ENCODE measurements around the gene CAMKK2.
"Not testable (repeated sequence)": the region's sequence is repeated elsewhere in the genome, so short reads cannot be mapped to it uniquely, and the experiment has no call there.

The CAMKK2 gene

DNA sequence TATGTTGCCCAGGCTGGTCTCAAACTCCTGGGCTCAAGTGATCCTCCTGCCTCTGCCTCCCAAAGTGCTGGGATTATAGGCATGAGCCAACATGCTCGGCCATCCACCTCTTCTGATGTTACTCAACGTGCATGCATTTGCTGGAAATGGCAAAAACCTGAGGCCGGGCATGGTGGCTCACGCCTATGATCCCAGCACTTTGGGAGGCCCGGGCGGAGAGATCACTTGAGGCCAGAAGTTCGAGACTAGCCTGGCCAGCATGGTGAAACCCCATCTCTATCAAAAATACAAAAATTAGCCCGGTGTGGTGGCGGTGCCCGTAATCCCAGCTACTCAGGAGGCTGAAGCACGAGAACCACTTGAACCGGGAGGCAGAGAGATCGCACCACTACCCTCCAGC is 1.9 kb upstream of the CAMKK2 start:
- DNase-seq (ENCODE audit: low read depth in 2 of 2): not testable (repeated sequence)

GRCh38 chr12:121297435-121297991 is 1.0 kb upstream of the CAMKK2 start:
- no peak for DNase-seq (ENCODE audit: low read depth in 2 of 2)

- DNase-seq (ENCODE audit: low read depth in 2 of 2): no peak
Observed at GRCh38 chr12:121295746-121296617, 527 bp downstream of the CAMKK2 start.

DNA sequence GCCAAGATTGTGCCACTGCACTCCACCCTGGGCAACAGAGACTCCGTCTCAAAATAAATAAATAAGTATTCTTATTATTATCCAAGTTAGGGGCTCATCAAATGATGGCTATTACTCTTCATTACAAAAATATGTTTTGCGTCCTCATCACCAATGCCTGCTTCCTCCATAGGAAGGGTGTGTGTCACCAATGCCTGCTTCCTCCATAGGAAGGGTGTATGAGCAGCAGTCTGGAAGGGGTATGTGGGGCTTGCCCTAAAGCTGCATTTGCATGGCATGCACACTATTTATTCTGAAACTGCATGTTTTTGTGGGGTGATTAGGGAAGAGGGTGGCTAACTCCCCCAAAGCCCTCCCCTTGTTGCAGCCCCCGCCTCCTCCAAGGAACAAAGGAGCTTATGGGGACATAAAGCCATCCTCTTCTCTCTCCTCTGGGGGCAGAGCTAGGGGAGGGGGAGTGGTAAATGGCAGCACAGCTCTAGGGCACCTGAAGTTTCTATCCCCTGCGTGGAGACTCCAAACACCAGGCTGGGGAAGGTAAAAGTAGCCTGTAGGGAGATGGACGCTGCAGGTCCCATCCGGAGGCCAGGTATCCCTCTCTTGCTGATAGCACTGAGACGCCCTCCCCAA is 1.3 kb downstream of the CAMKK2 start:
- no peak for DNase-seq (ENCODE audit: low read depth in 2 of 2)

- no peak for DNase-seq (ENCODE audit: low read depth in 2 of 2)
Observed at GRCh38 chr12:121294151-121294889, 2.2 kb downstream of the CAMKK2 start.

- no peak for DNase-seq (ENCODE audit: low read depth in 2 of 2)
Observed at GRCh38 chr12:121293603-121294002, 2.9 kb downstream of the CAMKK2 start.

DNA sequence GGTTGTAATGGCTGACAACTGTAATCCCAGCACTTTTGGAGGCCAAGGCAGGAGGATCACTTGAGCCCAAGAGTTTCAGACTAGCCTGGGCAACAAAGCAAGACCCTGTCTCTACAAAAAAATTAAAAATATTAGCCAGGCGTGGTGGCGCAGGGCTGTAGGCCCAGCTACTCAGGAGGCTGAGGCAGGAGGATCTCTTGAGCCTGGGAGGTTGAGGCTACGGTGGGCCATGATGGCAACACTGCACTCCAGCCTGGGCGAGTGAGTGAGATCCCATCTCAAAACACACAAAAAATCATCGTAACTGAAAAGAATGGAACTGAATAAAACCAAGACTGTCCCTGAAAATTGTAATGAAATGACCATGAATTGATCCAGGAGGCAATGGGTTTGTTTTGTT is 6.1 kb downstream of the CAMKK2 start:
- no peak for DNase-seq (ENCODE audit: low read depth in 2 of 2)

- no peak for DNase-seq (ENCODE audit: low read depth in 2 of 2)
Observed at GRCh38 chr12:121289962-121290361, 6.5 kb downstream of the CAMKK2 start.

GRCh38 chr12:121288986-121289385 is 7.5 kb downstream of the CAMKK2 start:
- no peak for DNase-seq (ENCODE audit: low read depth in 2 of 2)

GRCh38 chr12:121288158-121288845 is 8.2 kb downstream of the CAMKK2 start:
- no peak for DNase-seq (ENCODE audit: low read depth in 2 of 2)

- DNase-seq (ENCODE audit: low read depth in 2 of 2): no peak
Observed at GRCh38 chr12:121287267-121287954, 9.1 kb downstream of the CAMKK2 start.

GRCh38 chr12:121285856-121286255 is 10.7 kb downstream of the CAMKK2 start:
- DNase-seq (ENCODE audit: low read depth in 2 of 2): no peak

DNA sequence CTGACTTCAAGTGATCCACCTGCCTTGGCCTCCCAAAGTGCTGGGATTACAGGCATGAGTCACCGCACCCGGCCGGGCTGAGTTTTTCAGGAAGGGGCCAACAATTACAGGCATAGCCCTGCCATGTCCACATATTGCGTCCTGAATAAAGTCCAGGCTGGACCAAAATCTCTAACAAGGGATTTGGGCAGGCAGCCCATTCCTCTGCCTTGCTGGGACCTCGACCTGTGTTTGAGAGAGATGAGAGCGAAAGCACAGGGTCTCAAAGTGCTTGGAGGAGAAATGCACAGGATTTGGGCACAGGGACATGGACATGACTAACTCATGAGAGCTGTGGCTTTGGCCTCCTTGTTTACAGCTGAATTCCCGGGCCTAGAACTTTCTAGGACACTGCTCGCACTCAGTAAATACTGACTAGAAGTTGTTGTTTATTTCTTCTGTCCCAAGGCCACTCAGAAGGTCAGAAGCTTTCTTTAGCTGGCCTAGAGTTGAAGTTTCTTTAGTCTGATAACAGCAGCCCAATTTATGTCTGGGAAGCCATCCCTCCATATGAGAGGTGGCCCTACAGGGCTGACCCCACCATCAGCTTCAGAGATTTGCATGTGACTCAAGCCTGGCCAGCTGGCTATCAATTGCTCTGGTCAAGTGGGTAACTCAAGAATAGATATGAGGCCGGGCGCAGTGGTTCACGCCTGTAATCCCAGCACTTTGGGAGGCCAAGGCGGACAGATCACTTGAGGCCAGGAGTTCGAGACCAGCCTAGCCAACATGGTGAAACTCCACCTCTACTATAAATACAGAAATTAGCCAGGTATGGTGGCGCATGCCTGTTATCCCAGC is 11.7 kb downstream of the CAMKK2 start:
- no peak for DNase-seq (ENCODE audit: low read depth in 2 of 2)

DNA sequence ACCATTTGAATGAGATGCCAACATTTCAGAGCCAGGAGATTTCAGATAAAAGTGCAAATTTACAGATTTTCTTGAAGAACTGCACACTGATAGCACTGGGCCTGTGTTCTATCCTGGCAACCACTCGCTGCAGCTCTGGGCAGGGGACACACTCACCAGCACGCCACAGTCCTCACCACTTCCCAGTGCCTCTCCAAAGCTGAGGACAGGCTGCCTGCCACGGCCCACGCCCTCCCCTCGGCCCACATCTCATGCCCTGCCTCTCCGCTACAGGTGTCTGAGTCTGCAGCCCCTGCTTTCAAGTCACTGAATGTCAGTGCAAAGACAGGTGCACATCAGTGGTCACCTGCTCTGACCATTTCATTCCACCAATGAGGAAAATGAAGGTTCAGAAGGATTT is 12.7 kb downstream of the CAMKK2 start:
- no peak for DNase-seq (ENCODE audit: low read depth in 2 of 2)

- DNase-seq (ENCODE audit: low read depth in 2 of 2): no peak
Observed at GRCh38 chr12:121283388-121283787, 13.1 kb downstream of the CAMKK2 start.

DNA sequence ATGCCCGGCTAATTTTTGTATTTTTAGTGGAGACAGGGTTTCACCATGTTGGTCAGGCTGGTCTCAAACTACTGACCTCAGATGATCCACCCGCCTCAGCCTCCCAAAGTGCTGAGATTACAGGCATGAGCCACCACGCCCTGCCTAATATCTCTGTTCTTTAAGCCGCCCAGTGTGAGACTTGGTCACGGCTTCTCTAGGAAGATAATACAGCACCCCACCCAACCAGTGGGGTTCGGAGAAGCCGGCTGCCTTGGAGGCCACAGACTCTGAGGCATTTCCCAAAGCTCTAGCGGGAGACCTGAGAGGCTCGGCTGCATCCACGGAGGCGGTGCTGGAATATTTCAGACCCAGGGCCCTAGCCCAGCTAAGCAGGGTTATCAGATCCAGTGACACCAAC is 13.6 kb downstream of the CAMKK2 start:
- not testable (repeated sequence) for DNase-seq (ENCODE audit: low read depth in 2 of 2)

DNA sequence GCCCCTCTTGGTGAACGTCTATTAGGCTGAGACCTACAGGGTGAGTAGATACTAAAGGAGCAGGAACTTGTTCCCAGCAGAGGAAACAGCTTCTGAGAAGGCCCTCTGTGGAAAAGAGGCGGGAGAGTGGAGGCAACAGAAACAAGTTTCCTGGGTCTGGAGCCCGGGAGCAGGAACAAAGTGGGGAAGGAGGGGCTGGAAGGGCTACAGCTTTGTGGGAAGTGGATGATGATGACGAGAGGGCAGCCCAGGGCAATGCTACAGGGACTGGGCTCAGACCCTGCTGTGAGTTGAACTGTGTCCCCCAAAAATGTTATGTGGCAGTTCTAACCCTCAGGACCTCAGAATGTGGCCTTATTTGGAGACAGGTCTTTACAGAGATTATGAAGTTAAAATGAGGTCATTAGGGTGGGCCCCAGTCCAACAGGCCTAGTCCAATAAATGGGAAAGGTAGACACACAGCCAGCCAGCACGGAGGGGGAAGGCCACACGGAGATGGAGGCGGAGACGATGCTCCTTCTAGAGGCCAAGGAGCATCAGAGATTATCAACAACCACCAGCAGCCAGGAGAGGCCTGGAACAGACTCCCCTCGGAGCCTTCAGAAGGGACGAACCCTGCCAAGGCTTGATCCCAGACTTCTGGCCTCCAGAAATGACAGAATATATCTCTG is 14.3 kb downstream of the CAMKK2 start:
- DNase-seq (ENCODE audit: low read depth in 2 of 2): no peak

DNA sequence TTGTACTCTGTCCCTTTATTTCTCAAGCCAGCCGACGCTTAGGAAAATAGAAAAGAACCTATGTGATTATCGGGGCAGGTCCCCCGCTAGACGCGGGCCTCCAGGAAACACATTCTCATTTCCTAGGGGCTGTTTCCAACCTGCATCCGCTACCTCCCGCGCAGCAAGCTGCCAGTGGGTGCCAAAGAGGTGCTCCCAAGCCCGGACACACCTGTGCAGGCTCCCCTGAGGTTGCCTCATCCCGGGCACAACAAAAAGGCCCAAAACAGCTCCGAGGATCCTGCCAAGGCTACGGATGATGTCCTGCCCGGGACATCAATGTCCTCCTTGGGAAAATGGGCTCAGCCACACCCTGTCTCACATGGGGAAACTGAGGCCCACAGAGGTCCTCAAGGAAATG is 15.4 kb downstream of the CAMKK2 start:
- not testable (repeated sequence) for DNase-seq (ENCODE audit: low read depth in 2 of 2)

- DNase-seq (ENCODE audit: low read depth in 2 of 2): not testable (repeated sequence)
Observed at GRCh38 chr12:121280531-121280930, 16.0 kb downstream of the CAMKK2 start.

- DNase-seq (ENCODE audit: low read depth in 2 of 2): no peak
Observed at GRCh38 chr12:121279507-121279915, 17.0 kb downstream of the CAMKK2 start.

Measured in stimulated activated CD8-positive, alpha-beta memory T cell treated with anti-CD3 and anti-CD28 coated beads, Interleukin-2, amount 100 ng/mL, for 1 hour (primary cell).